KOPT-K1 (cell line): ENCODE measurements around the gene FBXO24.

Experiments
- H3K27ac ChIP-seq: fragments of 200-600 bp; sonication (generic); 2 replicates; pipeline ENCODE4 v1.5.1; 2016; ENCODE audit warnings: antibody characterized with exemption, mild to moderate bottlenecking, low read depth, low read length; ENCODE audit not compliant: poor library complexity, severe bottlenecking
- H3K36me3 ChIP-seq: fragments of 200-600 bp; sonication (generic); 2 replicates; pipeline ENCODE4 v1.5.1; 2017; ENCODE audit warnings: antibody characterized with exemption, mild to moderate bottlenecking, low read length, moderate library complexity; ENCODE audit not compliant: insufficient read depth
- H3K9me3 ChIP-seq: fragments of 200-600 bp; sonication (generic); 2 replicates; pipeline ENCODE4 v1.5.1; 2017; ENCODE audit warnings: antibody characterized with exemption, low read length, mild to moderate bottlenecking; ENCODE audit not compliant: insufficient read depth, poor library complexity, severe bottlenecking

FBXO24 gene

GRCh38 chr7:100567031-100567730 lies 18.9 kb upstream of the FBXO24 start:
- Histone ChIP-seq H3K36me3 (peaks cover 23% of the 10 kb centered on the region; the same call in 1 of the 2 replicates), H3K27ac (no peak overlapping the region), H3K9me3 (no peaks in the 10 kb centered on the region)

GRCh38 chr7:100567751-100568175 lies 18.4 kb upstream of the FBXO24 start:
- H3K36me3 ChIP-seq = peaks cover 22% of the 10 kb centered on the region; the same call in 1 of the 2 replicates
- no peaks in the 10 kb centered on the region for H3K9me3 ChIP-seq
- H3K27ac ChIP-seq = no peak overlapping the region

- H3K36me3 ChIP-seq = peaks cover 22% of the 10 kb centered on the region
- H3K27ac ChIP-seq = no peak overlapping the region
- H3K9me3 ChIP-seq = no peaks in the 10 kb centered on the region
Measured at GRCh38 chr7:100568176-100568895, 17.8 kb upstream of the FBXO24 start.

- H3K36me3 ChIP-seq = peaks cover 20% of the 10 kb centered on the region
- H3K27ac ChIP-seq = no peak overlapping the region
Measured at GRCh38 chr7:100568896-100569844, 17.0 kb upstream of the FBXO24 start.

GRCh38 chr7:100570954-100571828 lies 14.9 kb upstream of the FBXO24 start:
- Histone ChIP-seq H3K27ac (no peak overlapping the region), H3K36me3 (peaks cover 40% of the 10 kb centered on the region), H3K9me3 (no peaks in the 10 kb centered on the region)

More at GRCh38 chr7:100568896-100569844, 17.0 kb upstream of the FBXO24 start:
- H3K9me3 ChIP-seq = no peaks in the 10 kb centered on the region

GRCh38 chr7:100571829-100572116 lies 14.4 kb upstream of the FBXO24 start:
- H3K36me3 ChIP-seq = peaks cover 46% of the 10 kb centered on the region

GRCh38 chr7:100572281-100572948 lies 13.7 kb upstream of the FBXO24 start:
- no peaks in the 10 kb centered on the region for H3K9me3 ChIP-seq
- H3K36me3 ChIP-seq = peaks cover 52% of the 10 kb centered on the region
- no peak overlapping the region for H3K27ac ChIP-seq

More at GRCh38 chr7:100571829-100572116, 14.4 kb upstream of the FBXO24 start:
- Histone ChIP-seq H3K27ac (no peak overlapping the region), H3K9me3 (no peaks in the 10 kb centered on the region)

GRCh38 chr7:100572949-100573675 lies 13.0 kb upstream of the FBXO24 start:
- Histone ChIP-seq H3K36me3 (peaks cover 59% of the 10 kb centered on the region), H3K9me3 (no peaks in the 10 kb centered on the region)

GRCh38 chr7:100573691-100574361 lies 12.3 kb upstream of the FBXO24 start, which contains the start of gene SAP25:
Gene SAP25 (minus strand): TSS chr7:100573900. CDS start chr7:100573742, 158 bp downstream.
- Histone ChIP-seq H3K36me3 (peaks cover 66% of the 10 kb centered on the region), H3K9me3 (no peaks in the 10 kb centered on the region), H3K27ac (no peak within 1 kb of the TSS)

More at GRCh38 chr7:100572949-100573675, 13.0 kb upstream of the FBXO24 start:
- no peak overlapping the region for H3K27ac ChIP-seq

GRCh38 chr7:100574362-100575205 lies 11.5 kb upstream of the FBXO24 start:
- H3K27ac ChIP-seq = no peak overlapping the region
- peaks cover 74% of the 10 kb centered on the region for H3K36me3 ChIP-seq

GRCh38 chr7:100575206-100575631 lies 10.9 kb upstream of the FBXO24 start:
- Histone ChIP-seq H3K36me3 (peaks cover 80% of the 10 kb centered on the region), H3K27ac (no peak overlapping the region), H3K9me3 (no peaks in the 10 kb centered on the region)

More at GRCh38 chr7:100574362-100575205, 11.5 kb upstream of the FBXO24 start:
- H3K9me3 ChIP-seq = no peaks in the 10 kb centered on the region

GRCh38 chr7:100575746-100576383 lies 10.3 kb upstream of the FBXO24 start:
- no peak overlapping the region for H3K27ac ChIP-seq
- no peaks in the 10 kb centered on the region for H3K9me3 ChIP-seq
- H3K36me3 ChIP-seq = peaks cover 87% of the 10 kb centered on the region
